Stimulated activated CD4-positive, alpha-beta T cell treated with anti-CD3 and anti-CD28 coated beads, Interleukin-1b, Interleukin-23, amount 100 ng/mL, for 4 hours (primary cell): ENCODE data around the gene TBC1D5.
"Not testable (repeated sequence)": the region's sequence is repeated elsewhere in the genome, so short reads cannot be mapped to it uniquely, and the experiment has no call there.

Experiments used
- DNase-seq, 2 donors: peaks; one replicate each; pipeline ENCODE4 v3.0.0-alpha.2; 2020; ENCODE audit warnings: low read depth in 2 of 2

The TBC1D5 gene

DNA sequence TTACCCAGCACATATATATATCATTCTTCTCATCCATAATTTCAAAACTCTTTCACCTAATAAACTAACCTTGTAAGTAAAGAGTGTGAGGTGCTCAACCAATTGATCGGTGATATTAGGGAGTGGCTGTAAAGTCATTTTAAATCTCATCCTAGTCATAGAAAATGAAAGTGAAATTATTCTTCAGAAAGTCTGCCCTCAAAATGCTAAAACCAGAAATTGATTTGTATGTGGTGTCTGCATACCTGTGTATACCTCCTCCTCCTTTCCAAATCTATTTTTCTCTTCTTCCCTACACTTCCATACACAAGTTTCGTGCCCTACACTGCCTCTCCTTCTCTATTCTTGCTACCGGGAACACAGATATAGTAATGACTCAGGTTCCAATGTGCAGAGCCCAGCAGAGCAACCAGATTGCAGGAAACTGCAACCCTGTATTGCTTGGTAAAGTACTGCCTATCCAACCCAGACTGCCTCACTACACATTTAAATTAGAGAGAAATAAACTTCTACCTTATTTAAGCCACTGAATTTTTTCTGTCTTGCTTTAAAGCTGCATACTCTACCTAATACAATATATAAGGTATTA is 7.4 kb upstream of the TBC1D5 start:
- no peak for DNase-seq

DNA sequence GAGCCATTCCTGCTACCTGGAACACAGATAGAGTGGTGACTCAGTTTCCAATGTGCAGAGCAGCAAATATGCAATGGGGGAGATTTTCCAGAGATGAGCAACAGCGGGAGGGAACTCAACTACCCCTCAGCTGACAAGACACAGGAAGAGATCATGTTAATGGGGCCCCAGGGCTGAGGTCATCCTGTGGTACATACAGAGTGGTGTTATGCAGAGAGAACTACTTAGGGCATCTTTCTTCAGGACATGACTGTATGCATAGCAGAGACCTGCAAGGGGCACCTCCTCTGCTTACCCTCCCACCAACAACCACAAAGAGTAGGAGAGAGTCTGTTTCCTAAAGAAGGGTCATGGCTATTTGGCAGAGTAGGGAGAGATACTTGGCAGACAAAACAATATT is 6.8 kb upstream of the TBC1D5 start:
- DNase-seq: no peak

DNA sequence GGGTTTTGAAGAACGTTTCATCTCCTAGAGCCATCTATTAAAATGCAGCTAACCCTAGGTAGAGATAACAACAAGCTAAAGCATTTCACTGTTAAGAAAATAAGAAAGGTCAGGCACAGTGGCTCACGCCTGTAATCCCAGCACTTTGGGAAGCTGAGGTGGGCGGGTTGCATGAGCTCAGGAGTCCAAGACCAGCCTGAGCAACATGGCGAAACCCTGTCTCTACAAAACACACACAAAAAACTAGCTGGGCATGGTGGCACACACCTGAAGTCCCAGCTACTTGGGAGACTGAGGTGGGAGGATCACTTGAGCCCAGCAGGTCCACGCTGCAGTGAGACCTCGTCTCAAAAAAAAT is 5.4 kb upstream of the TBC1D5 start:
- DNase-seq: no peak

DNA sequence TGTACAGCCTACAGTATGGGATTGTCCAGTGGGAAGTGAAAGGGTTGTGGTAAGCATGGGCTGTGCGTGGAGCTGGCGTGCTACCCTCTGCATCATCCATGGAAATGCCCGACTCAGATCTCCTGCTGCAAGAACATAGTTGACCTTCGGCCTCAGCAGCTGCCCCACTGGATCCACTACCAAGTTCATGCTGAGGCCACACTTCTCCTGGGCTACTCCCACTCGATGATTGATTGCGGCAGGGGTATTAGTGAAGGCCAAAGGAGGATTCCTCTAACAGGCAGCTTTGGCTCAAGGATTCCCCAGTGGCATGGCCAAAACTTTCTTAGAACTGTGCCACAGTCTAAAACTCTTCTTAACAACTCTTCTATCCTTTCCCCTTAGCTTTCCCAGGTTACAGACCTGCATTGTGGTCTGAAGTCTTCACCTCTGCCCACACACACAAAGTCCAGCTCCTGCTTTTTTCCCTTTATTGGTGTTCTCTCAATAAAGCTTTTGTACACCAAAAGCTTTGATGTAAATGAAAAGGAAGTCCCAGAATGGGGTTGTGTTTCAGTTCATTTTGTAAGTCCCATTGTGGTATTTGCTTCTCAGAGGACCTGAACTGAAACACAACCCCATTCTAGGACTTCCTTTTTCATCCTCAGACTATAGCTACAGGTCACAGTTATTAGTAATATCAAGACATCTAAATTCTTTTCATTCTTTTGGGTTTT is 4.9 kb upstream of the TBC1D5 start:
- no peak for DNase-seq

DNA sequence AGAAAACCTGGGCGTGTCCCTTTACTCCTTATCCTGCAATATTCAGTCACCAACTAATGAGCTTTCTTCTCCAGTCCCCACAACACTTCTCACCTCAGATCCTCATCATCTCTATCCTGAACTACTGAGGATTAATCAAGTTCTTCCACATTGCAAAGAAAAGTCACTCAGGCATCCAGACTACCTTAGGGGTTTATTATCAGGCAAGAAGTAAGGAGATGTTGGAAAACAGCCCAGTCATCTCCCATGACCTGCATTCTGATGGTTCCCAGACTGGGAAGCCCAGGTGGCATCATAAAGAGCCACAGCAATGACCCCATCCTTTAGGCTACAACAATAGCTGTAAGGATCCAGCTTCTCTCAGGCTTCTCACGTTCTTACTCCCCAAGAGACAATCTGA is 3.5 kb upstream of the TBC1D5 start:
- DNase-seq: no peak

DNA sequence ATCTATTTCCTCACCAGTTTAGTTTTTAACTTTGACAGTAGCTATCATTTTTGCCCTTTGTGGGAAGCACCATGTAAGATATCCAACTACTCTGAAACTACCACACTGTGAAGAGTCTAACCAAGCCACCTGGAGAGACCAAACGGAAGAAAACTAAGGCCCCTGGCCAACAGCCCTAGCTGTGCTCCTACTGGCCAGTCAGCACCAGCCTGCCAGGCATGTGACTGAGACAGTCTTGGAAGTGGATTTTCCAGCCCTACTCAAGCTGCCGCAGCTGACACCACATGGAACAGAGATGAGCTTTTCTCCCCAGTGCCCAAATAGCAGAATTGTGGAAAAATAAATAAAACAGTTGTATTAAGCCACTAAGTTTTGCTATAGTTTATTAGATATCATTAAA is 2.9 kb upstream of the TBC1D5 start:
- DNase-seq: no peak

DNA sequence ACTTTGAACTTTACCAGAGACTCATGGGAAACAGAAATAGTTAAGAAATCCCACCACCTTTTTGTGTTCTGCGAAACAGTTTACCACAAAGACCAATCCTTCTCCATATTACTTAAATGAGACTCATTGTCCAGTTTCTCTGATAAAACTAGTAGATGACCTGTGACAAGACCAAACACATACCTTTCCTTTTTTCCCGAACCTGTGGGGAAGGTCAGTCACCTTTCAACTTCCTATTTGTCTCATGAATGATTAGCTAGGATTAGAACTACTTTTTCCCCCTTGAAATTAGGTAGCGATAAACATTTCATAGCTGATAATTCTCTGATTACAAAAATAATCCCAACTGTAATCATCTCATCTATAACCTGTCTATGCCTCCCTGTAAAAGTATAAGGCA is 2.3 kb upstream of the TBC1D5 start:
- DNase-seq: no peak

DNA sequence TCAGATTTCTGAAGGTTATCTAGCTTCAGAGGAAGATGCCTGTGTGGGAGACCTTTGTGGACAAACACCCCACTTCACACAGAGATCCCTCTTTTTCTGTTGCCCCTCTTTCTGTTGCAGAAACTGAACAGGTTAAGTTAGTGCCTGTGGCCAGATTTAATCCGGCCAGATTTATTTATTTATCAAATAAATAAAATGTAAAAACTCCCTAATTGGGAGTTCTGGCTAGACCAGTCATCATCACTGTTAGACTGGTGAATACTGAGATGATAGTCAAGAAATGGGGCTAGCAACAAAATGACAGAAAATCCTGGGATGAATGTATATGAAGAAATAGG is 1.2 kb upstream of the TBC1D5 start:
- no peak for DNase-seq

DNA sequence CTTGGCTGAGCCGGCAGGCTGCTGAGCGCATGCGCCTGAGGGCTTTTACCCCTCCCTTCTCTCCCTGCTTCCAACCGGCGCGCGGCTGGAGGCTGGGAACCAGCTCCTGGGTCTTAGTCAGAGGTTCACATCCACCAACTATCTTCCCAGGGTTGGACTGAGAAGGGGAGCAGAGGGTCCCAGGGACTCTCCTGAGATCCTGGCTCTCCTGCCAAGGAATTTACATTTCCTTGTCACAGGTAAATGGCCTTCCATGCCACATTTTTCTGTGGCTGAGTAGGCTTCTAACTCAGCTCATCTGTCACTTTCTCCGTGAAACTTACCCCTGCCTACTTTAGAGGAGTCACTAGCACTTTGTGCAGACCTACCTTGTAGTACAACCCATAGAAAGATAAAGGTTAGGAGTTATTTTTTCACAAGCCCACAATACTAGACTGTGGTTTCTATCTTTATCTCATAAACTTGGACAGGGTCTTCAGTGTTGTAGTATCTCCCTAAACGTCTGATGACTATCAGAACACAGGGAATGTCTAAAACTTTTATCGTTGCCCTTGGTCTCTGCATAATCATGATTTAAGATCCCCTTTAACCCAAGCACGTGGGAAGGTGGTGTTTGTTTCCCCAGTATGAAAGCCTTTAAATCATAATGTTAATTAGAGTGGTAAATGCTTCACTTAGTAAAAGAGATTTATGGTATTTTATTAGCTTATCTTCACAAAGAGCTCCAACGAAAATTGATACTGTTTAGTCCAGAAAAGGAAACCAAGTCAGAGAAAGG is 638 bp upstream of the TBC1D5 start:
- DNase-seq: no peak

DNA sequence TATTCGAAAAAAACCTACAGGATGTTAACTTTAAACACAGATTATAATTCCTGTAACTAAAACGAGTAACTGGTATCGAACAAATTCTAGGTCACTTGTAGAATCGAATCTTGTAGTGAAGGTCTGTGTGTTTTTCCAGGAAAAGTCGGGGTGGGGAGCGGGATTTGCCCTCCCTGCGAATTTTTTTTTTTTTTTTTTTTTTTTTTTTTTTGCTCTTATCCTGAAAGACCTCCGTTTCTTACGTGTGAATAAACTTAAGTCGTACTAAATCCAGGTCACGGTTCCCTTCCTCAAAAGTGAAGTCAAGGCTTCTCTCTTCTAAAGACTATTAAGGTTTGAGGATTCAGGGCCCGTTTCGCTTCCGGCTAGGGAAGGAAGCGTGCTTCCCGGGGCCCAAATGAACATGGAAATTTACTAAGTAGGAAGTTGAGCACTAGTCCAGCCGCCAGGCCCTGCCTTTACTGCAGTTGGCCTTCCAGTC is 770 bp downstream of the TBC1D5 start:
- DNase-seq: no peak

DNA sequence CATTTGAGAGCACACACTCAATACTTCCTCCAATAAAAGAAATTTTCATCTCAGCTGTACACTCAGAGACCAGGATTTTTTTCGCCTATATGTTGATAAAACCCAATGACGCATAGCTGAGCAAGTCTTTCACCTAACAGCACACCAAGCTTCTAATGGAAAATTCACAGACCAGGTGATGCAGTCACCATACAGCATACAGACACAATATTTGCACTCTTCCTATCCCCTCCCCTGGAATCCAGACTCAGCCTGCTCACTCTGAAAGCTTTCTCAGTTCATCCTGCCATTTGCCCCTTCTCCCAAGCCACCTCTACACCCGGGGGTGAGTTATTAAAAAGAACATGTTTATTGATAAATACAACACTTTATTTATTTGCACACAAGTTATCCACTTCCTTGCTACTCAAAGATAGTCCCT is 1.7 kb downstream of the TBC1D5 start:
- DNase-seq: no peak

DNA sequence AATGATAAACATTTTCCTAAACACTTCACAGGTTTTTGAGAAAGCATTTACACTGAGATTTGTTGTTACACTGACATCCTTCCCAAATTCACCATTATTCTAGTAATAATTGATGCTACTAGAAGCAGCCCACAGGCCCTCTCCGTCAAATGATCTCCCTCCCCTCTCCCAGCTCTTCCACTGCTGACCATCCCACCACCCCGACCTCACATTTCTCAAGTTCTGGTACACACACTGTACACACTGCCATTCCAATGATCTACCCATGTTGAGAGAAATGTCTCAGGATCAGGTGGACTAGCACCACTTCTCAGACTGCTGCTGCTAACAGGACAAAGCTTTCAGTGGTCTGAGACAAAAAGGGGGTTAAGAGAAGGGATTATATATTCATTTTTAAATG is 3.5 kb downstream of the TBC1D5 start:
- DNase-seq: no peak

DNA sequence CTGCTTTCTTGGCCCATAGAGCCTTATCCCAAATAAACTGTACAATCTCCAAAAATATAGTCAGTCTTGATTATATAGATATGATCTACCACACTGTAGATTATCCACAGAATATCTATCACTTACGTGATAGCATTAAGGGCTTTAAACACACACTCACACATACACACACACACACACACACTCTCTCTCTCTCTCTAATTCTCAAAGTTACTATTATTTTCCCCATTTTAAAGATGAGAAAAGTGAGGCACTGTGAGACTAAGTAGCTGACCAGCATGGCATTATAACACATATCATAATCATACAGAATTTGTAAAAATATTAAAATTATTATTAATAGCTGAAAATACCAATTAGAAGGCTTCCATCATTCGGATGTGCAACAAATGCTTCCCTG is 4.2 kb downstream of the TBC1D5 start:
- DNase-seq: no peak

DNA sequence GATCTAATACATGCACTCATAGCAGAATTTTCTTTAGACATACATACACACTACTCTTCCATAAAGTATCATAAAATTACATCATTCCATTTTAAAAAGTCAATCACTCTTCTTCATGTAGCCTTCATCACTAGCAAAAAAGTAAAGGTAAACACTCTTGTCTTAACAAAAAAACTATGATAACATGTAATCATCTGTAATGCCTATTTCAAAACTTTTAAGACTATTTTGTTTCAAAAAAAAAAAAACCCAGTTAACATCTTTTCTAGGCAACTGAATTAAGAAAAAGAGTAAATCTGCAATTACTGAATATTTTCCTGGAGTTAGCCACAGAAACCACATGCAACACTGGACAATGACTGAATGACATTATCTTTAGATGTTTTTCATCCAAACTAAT is 4.8 kb downstream of the TBC1D5 start:
- DNase-seq: no peak

DNA sequence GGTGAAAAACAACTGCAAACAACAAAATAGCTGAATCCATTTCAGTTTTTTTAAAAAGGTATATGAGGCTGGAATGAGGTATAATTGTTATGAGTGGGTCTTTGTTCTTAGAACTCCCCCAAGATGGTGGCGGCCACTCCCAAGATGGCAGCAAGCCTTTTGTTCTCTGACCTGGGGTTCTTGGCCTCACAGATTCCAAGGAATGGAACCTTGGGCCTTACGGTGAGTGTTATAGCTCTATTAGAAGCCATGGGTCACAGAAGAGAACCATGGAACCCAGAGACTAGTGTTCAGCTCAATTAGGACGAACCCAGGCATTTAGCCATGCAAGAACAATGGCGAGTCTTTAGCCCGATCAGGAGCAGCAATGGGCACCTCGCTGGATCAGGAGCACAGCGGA is 7.1 kb downstream of the TBC1D5 start:
- not testable (repeated sequence) for DNase-seq

DNA sequence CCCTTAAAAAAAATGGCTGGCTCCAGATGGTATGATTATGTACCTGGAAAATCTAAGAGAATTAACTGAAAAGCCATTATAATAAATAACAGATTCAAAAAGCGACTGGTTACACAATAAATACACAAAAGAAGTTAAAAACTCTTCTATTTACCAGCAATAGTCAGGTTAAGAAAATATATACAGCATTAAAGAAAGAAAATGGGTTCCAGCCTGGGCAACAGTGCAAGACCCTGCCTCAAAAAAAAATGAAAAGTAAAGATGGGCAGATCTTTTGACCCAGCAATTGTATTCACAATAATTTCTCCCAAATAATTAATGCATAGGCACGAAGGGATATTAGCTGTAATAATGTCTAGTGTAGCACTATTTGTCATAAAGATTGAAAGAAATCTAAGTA is 8.7 kb downstream of the TBC1D5 start:
- no peak for DNase-seq

DNA sequence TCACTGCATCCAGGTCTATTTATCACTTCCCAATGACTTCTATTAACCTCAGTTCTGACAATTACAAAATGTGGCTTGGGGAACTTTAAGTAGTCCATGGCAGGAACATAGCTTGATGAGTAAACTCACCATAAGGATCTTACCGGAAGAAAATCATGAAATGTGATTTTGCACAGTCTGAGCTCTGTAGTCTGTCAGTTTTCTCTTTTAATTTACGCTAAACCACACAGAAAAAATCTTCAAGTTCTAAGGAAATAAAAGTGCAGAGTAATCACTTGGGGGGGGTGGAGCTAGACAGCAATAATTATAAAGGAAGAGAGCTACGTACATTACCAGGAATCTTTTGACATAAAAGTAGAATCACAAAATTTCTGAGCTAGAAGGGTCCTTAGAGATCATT is 9.2 kb downstream of the TBC1D5 start:
- no peak for DNase-seq

DNA sequence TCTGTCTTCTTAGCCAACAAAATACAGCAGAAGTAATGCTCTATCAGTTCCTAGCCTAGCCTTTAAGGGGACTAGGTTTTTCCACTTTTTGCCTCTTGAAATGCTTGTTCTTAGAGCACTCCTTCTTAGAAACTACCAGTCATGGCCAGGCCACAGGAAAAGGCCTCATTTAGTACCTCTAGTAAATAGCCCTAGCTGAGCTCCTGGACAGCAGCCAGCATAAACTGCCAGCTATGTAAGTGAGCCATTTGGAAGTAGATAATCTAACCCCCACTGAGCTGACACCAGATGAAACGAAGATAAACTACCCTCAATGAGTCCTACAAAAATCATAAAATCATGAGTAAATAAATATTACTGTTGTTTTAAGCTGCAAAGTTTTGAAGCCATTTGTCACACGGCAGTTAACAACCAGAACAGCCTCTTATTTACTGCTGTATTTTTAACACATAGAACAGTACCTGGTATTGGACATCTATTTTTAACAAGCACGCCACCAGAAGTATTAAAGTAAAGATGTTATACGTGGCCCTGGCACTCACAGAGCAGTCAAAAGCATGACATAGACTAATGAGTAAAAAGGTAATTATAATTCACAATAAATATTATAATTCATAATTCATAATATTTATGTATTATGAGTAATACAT is 12.0 kb downstream of the TBC1D5 start:
- no peak for DNase-seq

DNA sequence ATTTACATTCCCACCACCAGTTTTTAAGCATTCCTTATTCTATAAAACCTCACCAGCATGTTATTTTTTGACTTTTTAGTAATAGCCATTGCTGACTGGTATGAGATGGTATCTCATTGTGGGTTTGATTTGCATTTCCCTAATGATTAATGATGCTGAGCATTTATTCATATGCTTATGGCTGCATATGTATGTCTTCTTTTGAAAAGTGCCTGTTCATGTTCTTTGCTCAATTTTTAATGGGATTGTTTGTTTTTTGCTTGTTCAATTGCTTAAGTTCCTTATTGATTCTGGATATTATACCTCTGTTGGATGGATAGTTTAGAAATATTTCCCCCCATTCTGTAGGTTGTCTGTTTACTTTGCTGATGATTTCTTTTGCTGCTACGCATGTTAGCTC is 16.1 kb downstream of the TBC1D5 start:
- DNase-seq: no peak

DNA sequence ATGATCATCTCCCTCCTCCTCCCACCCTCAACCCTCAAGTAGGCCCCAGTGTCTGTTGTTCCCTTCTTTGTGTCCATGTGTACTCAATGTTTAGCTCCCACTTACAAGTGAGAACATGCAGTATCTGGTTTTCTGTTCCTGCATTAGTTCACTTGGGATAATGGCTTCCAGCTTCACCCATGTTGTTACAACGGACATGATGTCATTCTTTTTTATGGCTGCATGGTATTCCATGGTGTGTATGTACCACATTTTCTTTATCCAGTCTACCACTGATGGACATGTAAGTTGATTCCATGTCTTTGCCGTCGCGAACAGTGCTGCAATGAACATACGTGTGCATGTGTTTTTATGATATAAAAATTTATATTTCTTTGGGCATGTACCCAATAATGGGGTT is 16.6 kb downstream of the TBC1D5 start:
- DNase-seq: not testable (repeated sequence)

DNA sequence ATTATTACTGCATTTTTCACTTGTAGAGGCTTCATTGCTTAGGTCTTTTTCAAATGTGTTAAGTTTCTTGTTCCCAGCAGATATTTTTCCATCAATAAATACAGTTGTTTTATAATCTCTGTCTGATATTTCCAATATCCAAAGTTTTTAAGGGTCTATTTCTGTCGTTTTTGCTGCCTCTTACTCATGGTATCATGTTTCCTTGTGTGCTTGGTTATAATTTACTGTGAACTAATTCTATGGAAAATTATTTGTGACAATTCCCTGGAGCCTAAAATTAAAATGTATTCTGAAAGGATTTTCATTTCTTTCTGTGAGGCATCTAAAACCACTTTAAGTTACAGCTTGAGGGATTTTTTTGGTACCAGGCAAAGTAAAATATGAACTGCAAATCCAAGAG is 17.5 kb downstream of the TBC1D5 start:
- no peak for DNase-seq

DNA sequence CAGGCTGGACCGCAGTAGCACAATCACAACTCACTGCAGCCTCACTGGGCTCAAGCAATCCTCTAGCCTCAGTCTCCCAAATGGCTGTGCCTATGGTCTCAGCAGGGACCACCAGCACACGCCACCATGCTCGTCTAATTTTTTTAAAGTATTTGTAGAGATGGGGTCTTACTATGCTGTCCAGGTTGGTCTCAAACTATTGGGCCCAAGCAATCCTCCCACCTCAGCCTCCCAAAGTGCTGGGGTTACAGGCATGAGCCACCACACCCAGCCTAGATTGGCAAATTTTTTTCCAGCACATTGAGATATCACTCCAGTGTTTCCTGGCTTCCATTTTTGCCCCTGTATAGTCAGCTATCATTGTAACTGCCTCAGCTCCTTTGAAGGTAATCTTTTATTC is 18.3 kb downstream of the TBC1D5 start:
- no peak for DNase-seq

DNA sequence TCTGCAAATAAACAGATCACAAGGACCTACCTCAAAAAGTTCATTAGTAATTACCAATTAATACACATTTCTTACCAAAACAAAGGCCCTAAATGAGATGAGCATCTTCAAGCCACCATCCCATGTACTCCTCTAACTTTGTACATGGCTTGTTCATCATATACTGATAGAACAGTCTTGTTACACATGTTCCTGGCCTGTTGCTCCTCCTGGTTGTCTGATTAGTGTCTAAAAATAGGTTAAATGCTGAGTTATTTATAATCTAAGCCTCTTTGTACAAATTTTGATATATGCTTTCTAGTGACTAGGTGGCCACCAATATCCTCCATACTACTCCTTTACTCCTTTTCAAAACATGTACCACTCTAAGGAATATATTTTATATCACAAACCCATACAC is 25.0 kb downstream of the TBC1D5 start:
- no peak for DNase-seq
